Left lung (tissue), 10 donors: ENCODE results near the gene FAM227B. TPM values are rescaled to one million over a fixed set of nuclear protein-coding genes. Genes with fewer than 3 reads are reported as not detected.
"Not testable (repeated sequence)": the region's sequence is repeated elsewhere in the genome, so short reads cannot be mapped to it uniquely, and the experiment has no call there.

Experiments
- ATAC-seq: fragments of 200-7000 bp; cut with Tn5 transposase; one replicate; pipeline ENCODE4 v1.9.1; 2020; ENCODE audit warnings: moderate library complexity
- DNase-seq, 4 donors: peaks; one replicate each; pipeline ENCODE4 v3.0.0-alpha.2; 2013 to 2020
- H3K27ac ChIP-seq, 2 donors: fragments of 200-600 bp; sonication (generic) in 1 of 2; one replicate each; pipeline versions ENCODE4 v1.5.0 to v1.8.0; 2020 to 2021
- H3K27me3 ChIP-seq, 2 donors: fragments of 200-600 bp; sonication (generic) in 1 of 2; one replicate each; pipeline versions ENCODE4 v1.5.0 to v1.8.0; 2020 to 2021
- H3K36me3 ChIP-seq, 2 donors: fragments of 200-600 bp; sonication (generic) in 1 of 2; one replicate each; pipeline versions ENCODE4 v1.5.0 to v1.8.0; 2020 to 2021
- H3K4me1 ChIP-seq, 2 donors: fragments of 200-600 bp; one replicate each; pipeline ENCODE4 v1.8.0; 2021
- H3K4me3 ChIP-seq, 2 donors: fragments of 200-600 bp; sonication (generic) in 1 of 2; one replicate each; pipeline versions ENCODE4 v1.5.0 to v1.8.0; 2020 to 2021; ENCODE audit warnings: mild to moderate bottlenecking in 1 of 2
- H3K9me3 ChIP-seq, 2 donors: fragments of 200-600 bp; sonication (generic) in 1 of 2; one replicate each; pipeline versions ENCODE4 v1.5.0 to v1.8.0; 2020 to 2021
- intact Hi-C, 2 donors: fragments of 100-400 bp; cut with DNase I; formaldehyde crosslinking; loops; one replicate each; pipeline versions ENCODE4 v1.11.2 to v1.14.2; 2022
- polyA plus RNA-seq, 6 donors: library from polyadenylated mRNA; unstranded; fragments of 120-200 nt; gene quantifications; one replicate each; pipeline ENCODE4 v1.2.1, GENCODE V29; 2013; ENCODE audit not compliant: insufficient read length in 6 of 6
- total RNA-seq, 2 donors: library from RNA; stranded (reverse); fragmentation: NEBNext Ultra II Directional; extraction: Animal tissue kit (Norgen Biotek cat#: 25700); gene quantifications; one replicate each; pipeline ENCODE4 v1.2.1, GENCODE V29; 2021
- TF ChIP-seq, protein P1 (sequence below), 2 donors: fragments of 200-600 bp; sonication (generic) in 1 of 2; IDR thresholded peaks; one replicate each; pipeline versions ENCODE4 v1.5.0 to v1.8.0; 2021; ENCODE audit warnings: antibody characterized with exemption in 2 of 2
- donor health status: DM: no; HTN: yes; CAD: no.
- donor health status: DM: no; HTN: no; CAD: no.

FAM227B gene
- total and polyA plus RNA-seq, 8 donors, result 2.3 to 17.2 (median 13.3) TPM

DNA sequence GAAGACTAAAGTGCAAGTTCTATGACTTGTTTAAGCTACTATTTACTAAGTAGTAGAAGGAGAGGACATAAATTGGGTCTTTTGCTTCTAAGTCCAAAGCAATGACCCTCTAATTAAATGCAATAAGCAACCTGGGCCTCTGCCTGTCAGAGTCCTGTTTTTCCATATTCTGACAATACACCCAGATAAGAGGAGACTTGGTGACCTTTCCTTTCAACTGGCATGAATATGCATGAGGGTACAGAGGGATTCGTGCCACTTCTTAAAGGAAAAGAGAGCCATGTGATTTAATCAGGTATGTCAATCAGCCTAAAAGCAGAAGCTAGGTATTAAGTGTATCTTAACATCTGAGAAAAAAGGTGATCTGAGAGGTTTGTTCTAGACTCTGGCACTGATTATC is 248.3 kb downstream of the FAM227B start:
- intact Hi-C loops, result no loop called here
- H3K4me3 ChIP-seq, result no peak overlapping the region

DNA sequence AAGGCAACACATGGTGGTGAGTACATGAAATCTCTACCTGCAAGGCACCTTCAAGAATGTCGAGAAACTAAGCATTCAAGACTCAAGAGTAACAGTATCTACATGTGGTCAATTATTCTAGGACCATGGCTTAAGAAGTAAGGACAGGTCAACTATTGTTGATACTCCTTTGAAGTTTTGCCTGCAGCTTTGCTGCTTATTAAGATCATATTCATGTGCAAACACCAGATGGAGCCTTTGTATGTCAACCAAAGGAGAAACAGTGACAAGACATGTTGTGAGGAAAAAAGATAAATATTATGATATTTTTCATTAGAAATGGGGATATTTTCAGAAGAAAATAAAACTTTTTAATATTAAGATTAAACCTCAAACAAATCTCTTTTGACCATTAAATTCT is 249.8 kb downstream of the FAM227B start:
- no peak overlapping the region for H3K27ac ChIP-seq
- no peaks in the 10 kb centered on the region for H3K36me3 ChIP-seq
- TF ChIP-seq, protein P1, sequence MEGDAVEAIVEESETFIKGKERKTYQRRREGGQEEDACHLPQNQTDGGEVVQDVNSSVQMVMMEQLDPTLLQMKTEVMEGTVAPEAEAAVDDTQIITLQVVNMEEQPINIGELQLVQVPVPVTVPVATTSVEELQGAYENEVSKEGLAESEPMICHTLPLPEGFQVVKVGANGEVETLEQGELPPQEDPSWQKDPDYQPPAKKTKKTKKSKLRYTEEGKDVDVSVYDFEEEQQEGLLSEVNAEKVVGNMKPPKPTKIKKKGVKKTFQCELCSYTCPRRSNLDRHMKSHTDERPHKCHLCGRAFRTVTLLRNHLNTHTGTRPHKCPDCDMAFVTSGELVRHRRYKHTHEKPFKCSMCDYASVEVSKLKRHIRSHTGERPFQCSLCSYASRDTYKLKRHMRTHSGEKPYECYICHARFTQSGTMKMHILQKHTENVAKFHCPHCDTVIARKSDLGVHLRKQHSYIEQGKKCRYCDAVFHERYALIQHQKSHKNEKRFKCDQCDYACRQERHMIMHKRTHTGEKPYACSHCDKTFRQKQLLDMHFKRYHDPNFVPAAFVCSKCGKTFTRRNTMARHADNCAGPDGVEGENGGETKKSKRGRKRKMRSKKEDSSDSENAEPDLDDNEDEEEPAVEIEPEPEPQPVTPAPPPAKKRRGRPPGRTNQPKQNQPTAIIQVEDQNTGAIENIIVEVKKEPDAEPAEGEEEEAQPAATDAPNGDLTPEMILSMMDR (IDR thresholded peaks at IDR 0.05), result no peak
- intact Hi-C loops, result no loop called here
- H3K4me3 ChIP-seq, result no peak overlapping the region
- H3K4me1 ChIP-seq, result no peaks in the 10 kb centered on the region
- DNase-seq (peak in 1 of 4 donors; percentile 4), ATAC-seq (no peak)
- no peaks in the 10 kb centered on the region for H3K27me3 ChIP-seq
- H3K9me3 ChIP-seq, result peaks cover 0 to 13% of the 10 kb centered on the region in 2 donors

More for the DNA sequence above, 248.3 kb downstream of the FAM227B start:
- TF ChIP-seq, protein P1 (IDR thresholded peaks at IDR 0.05), result no peak
- Histone ChIP-seq H3K9me3 (peaks cover 0 to 6% of the 10 kb centered on the region in 2 donors), H3K27ac (no peak overlapping the region), H3K4me1 (no peaks in the 10 kb centered on the region), H3K27me3 (no peaks in the 10 kb centered on the region), H3K36me3 (no peaks in the 10 kb centered on the region)
- no peak for ATAC-seq
- DNase-seq, result no peak

DNA sequence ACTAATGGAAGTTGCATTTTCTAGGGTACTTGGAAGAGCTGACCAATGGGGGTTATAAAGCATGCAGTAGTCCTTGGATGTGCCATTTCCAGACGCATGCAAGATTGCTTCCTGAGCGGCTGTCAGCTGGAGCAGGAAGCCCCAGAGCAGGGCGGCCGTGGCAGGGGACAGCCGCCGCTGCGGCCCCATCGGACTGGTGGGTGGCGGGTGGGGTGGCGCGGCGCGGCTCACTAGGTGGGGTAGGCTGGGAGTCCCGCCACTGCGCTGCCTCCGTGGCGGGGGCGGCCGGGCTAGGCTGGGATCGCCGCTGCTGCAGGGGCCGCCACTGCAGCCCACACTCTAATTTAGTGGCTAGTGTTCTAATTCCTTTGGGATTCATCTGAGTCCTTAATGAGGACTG is 254.1 kb downstream of the FAM227B start:
- H3K27me3 ChIP-seq, result no peaks in the 10 kb centered on the region
- no peaks in the 10 kb centered on the region for H3K36me3 ChIP-seq
- no peak overlapping the region for H3K4me3 ChIP-seq
- no peak for ATAC-seq
- intact Hi-C loops, result no loop called here
- H3K4me1 ChIP-seq, result no peaks in the 10 kb centered on the region
- H3K9me3 ChIP-seq, result peaks cover 0 to 13% of the 10 kb centered on the region in 2 donors
- peak in 1 of 4 donors; percentile 60 for DNase-seq
- no peak overlapping the region for H3K27ac ChIP-seq
- TF ChIP-seq, protein P1 (IDR thresholded peaks at IDR 0.05), result no peak

DNA sequence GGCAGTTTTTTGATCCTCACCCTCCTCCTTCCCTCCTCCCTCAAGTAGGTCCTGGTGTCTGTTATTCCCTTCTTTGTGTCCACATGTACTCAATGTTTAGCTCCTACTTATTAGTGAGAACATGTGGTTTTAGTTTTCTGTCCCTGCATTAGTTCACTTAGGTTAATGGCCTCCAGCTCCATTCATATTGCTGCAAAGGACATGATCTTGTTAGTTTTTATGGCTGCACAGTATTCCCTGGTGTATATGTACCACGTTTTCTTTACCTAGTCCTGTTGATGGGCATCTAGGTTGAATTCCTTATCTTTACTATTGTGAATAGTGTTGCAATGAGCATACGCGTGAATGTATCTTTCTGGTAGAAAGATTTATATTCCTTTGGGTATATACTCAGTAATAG is 259.2 kb downstream of the FAM227B start:
- Histone ChIP-seq H3K27me3 (no peaks in the 10 kb centered on the region), H3K36me3 (no peaks in the 10 kb centered on the region), H3K9me3 (no peaks in the 10 kb centered on the region), H3K4me3 (no peak overlapping the region), H3K4me1 (no peaks in the 10 kb centered on the region), H3K27ac (no peak overlapping the region)
- TF ChIP-seq, protein P1 (IDR thresholded peaks at IDR 0.05), result no peak
- ATAC-seq (no peak), DNase-seq (no peak)
- intact Hi-C loops, result no loop called here

DNA sequence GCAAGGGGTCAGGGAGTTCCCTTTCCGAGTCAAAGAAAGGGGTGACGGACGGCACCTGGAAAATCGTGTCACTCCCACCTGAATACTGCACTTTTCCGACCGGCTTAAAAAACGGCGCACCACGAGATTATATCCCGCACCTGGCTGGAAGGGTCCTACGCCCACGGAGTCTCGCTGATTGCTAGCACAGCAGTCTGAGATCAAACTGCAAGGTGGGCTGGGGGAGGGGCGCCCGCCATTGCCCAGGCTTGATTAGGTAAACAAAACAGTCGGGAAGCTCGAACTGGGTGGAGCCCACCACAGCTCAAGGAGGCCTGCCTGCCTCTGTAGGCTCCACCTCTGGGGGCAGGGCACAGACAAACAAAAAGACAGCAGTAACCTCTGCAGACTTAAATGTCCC is 266.2 kb downstream of the FAM227B start:
- H3K4me3 ChIP-seq, H3K27ac ChIP-seq, H3K27me3 ChIP-seq, ATAC-seq, H3K36me3 ChIP-seq, H3K4me1 ChIP-seq, H3K9me3 ChIP-seq, intact Hi-C loops: not testable (repeated sequence)
- peak in 1 of 4 donors; percentile 29 for DNase-seq

DNA sequence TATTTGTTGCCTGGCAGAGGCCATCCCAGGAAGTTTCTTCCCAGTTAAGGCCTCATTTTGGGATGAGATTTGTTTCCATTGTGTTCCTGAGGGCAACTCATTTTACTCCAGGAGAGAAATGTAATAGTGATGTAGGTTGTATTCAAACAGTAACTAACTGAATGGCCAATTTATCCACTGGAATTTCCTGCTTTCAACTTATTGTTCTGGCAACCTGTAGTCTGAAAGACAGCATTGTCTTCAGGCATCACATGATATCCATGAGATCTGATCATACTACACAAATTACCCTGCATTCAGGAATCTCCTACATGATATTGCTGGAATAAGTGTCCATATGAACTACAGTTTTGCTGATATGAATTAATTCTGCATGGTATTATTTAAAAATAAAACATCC is 277.1 kb downstream of the FAM227B start:
- ATAC-seq (no peak), DNase-seq (no peak)
- H3K4me1 ChIP-seq, result no peaks in the 10 kb centered on the region
- no peak overlapping the region for H3K4me3 ChIP-seq
- H3K27me3 ChIP-seq, result no peaks in the 10 kb centered on the region
- H3K36me3 ChIP-seq, result peaks cover 0 to 10% of the 10 kb centered on the region in 2 donors
- TF ChIP-seq, protein P1 (IDR thresholded peaks at IDR 0.05), result no peak
- H3K9me3 ChIP-seq, result peaks cover 0 to 7% of the 10 kb centered on the region in 2 donors
- intact Hi-C loops, result no loop called here
- H3K27ac ChIP-seq, result no peak overlapping the region
